ENCODE data around the gene CHAC1. TPM values are rescaled to one million over a fixed set of nuclear protein-coding genes. Genes with fewer than 3 reads are reported as not detected.

Gene CHAC1
- total RNA-seq, 1 donor from 2014 or later = 28.5 TPM

DNA sequence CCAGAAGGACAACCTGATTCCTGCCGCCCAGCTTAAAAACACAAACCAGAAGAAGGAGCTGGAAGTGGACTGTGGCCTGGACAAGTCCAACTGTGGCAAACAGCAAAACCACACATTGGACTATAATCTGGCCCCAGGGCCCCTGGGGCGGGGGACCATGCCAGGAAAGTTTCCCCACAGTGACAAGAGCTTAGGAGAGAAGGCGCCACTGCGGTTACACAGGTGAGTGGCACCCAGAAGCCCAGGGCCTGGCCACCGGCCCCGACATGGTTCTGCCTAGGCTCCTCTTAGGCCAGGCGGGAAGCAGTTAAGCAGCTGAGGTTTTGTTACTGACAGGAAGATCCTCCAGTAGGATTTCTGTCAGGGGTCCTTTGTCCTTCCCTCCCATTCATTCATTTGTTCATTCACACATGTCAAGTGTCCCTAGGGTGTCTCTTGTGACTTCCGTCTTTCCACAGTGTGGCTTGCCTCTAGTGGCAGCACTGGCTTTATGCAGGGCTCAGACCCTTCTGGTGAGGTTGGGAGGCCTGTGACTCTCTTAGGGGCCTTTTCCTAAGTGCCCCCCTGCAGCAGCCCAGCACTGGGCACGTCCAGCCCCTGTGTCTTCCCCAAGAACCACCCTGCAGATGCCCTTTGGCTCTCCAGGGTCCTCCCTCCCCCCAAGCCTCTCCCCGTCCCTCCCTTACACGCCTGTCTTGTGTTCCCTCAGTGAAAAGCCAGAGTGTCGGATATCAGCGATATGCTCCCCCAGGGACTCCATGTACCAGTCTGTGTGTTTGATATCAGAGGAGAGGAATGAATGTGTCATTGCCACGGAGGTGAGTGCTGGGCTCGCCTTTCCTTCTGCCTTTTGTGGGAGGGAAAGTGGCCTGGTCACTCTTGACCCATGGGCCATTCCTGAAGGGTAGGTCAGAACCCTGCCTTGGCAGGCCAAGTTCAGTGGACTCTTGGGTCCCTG, 16.3 kb upstream of the CHAC1 start:
- H3K9me3 ChIP-seq = no peaks in the 10 kb centered on the region
- H3K36me3 ChIP-seq = no peaks in the 10 kb centered on the region
- peaks cover 0 to 11% of the 10 kb centered on the region in 2 donors for H3K4me1 ChIP-seq
- H3K27me3 ChIP-seq = no peaks in the 10 kb centered on the region
- intact Hi-C loops (cut with DNase I) = no loop called here
- TF ChIP-seq, protein P1, sequence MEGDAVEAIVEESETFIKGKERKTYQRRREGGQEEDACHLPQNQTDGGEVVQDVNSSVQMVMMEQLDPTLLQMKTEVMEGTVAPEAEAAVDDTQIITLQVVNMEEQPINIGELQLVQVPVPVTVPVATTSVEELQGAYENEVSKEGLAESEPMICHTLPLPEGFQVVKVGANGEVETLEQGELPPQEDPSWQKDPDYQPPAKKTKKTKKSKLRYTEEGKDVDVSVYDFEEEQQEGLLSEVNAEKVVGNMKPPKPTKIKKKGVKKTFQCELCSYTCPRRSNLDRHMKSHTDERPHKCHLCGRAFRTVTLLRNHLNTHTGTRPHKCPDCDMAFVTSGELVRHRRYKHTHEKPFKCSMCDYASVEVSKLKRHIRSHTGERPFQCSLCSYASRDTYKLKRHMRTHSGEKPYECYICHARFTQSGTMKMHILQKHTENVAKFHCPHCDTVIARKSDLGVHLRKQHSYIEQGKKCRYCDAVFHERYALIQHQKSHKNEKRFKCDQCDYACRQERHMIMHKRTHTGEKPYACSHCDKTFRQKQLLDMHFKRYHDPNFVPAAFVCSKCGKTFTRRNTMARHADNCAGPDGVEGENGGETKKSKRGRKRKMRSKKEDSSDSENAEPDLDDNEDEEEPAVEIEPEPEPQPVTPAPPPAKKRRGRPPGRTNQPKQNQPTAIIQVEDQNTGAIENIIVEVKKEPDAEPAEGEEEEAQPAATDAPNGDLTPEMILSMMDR (IDR thresholded peaks at IDR 0.05) = no peak
- H3K4me3 ChIP-seq = no peak overlapping the region
- no peak for DNase-seq (ENCODE audit: low spot score in 2 of 2)
- H3K27ac ChIP-seq = peak overlapping the region in 1 of 2 donors; percentile 3

DNA sequence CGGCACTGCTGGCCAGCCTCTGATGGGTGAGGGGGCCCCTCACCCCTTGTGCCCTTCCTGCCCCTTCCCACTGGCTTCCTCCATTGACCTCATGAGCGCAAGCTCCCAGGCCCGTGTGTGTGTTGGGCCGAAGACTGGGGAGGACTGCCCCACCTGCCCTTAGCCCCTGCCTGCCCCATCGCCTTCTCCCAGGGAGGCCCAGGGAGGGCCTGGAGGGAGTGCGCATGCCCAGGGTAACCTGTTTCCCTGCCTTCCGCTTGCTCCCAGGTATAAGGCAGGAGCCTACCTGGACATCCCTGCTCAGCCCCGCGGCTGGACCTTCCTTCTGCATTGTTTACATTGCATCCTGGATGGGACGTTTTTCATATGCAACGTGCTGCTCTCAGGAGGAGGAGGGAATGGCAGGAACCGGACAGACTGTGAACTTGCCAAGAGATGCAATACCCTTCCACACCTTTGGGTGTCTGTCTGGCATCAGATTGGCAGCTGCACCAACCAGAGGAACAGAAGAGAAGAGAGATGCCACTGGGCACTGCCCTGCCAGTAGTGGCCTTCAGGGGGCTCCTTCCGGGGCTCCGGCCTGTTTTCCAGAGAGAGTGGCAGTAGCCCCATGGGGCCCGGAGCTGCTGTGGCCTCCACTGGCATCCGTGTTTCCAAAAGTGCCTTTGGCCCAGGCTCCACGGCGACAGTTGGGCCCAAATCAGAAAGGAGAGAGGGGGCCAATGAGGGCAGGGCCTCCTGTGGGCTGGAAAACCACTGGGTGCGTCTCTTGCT, 15.3 kb upstream of the CHAC1 start:
- TF ChIP-seq, protein P1 (IDR thresholded peaks at IDR 0.05) = no peak
- intact Hi-C loops (cut with DNase I) = no loop called here
- DNase-seq (ENCODE audit: low spot score in 2 of 2) = no peak
- peaks cover 0 to 17% of the 10 kb centered on the region in 2 donors for H3K4me1 ChIP-seq
- no peaks in the 10 kb centered on the region for H3K9me3 ChIP-seq
- H3K27ac ChIP-seq = no peak overlapping the region
- no peak overlapping the region for H3K4me3 ChIP-seq
- H3K27me3 ChIP-seq = no peaks in the 10 kb centered on the region
- H3K36me3 ChIP-seq = no peaks in the 10 kb centered on the region

DNA sequence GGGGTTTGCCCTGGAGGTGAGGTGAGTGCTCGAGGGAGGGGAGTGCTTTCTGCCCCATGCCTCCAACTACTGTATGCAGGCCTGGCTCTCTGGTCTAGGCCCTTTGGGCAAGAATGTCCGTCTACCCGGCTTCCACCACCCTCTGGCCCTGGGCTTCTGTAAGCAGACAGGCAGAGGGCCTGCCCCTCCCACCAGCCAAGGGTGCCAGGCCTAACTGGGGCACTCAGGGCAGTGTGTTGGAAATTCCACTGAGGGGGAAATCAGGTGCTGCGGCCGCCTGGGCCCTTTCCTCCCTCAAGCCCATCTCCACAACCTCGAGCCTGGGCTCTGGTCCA, 14.8 kb upstream of the CHAC1 start:
- TF ChIP-seq, protein P1 (IDR thresholded peaks at IDR 0.05) = no peak
- Histone ChIP-seq H3K9me3 (no peaks in the 10 kb centered on the region), H3K27ac (no peak overlapping the region), H3K4me1 (peaks cover 0 to 17% of the 10 kb centered on the region in 2 donors), H3K4me3 (no peak overlapping the region), H3K36me3 (no peaks in the 10 kb centered on the region), H3K27me3 (no peaks in the 10 kb centered on the region)
- DNase-seq (ENCODE audit: low spot score in 2 of 2) = no peak
- intact Hi-C loops (cut with DNase I) = no loop called here

DNA sequence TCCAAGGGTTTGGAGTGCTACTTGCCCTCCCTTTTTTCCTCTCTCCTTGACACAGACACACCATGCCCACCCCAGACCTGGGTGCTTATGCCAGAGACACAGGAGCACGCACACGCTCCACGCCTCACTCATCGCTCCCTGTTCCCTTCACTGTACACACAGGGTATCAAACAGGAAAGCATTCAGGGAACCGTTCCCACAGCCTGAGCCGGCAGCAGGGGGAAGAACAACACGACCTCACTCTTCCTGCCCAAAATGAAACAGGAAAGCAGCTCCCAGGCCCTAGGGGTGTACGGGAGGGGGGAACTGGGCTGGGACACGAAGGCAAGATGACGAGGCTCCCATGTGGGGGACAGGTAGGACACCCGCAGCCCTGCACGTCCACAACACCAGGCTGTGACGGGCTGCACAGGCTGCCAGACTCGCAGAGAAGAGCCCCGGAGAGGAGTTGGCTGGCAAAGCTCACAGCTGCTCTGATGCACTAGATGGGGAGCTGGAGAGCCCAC, 12.9 kb upstream of the CHAC1 start:
- H3K4me3 ChIP-seq = peak overlapping the region in 1 of 2 donors; percentile 29
- no peaks in the 10 kb centered on the region for H3K27me3 ChIP-seq
- intact Hi-C loops (cut with DNase I) = loop anchor here (2.0 to 5.0 kb wide), 3 partner anchors 82 to 292 kb away; partner anchors contain the start of genes CHP1, EXD1 and INO80
- DNase-seq (ENCODE audit: low spot score in 2 of 2) = no peak
- H3K4me1 ChIP-seq = peaks cover 0 to 17% of the 10 kb centered on the region in 2 donors
- H3K36me3 ChIP-seq = no peaks in the 10 kb centered on the region
- no peaks in the 10 kb centered on the region for H3K9me3 ChIP-seq
- H3K27ac ChIP-seq = peak overlapping the region; percentile 44 to 77
- TF ChIP-seq, protein P1 (IDR thresholded peaks at IDR 0.05) = no peak

DNA sequence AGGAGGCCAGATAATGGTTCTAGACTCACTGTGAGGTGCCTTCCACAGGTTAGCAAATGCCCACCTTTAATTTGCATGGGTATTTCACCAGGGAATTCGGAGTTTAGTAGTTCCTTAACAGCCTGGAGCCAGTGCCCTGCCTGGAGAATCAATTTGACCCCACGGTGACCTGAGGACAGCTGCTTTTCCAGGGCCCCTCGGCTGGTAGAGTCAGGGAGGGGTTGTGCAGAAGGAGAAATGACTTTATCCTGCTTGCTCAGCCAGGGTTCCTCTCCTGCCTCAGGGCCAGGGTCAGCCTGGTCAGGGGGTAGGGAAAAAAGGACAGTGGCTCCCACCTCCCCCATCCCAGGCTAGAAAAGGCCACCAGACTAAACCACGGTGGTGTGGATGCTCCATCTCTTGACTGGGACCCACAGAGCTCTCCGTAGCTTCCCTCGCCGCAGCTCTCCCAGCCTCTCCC, 12.2 kb upstream of the CHAC1 start:
- H3K27ac ChIP-seq = peak overlapping the region; percentile 77 to 88
- no peaks in the 10 kb centered on the region for H3K27me3 ChIP-seq
- H3K4me1 ChIP-seq = peaks cover 0 to 17% of the 10 kb centered on the region in 2 donors
- no peaks in the 10 kb centered on the region for H3K36me3 ChIP-seq
- intact Hi-C loops (cut with DNase I) = loop anchor here (1.0 to 5.0 kb wide), 4 partner anchors 35 to 291 kb away; partner anchors contain the start of genes CHP1, EXD1 and INO80
- peak overlapping the region; percentile 69 to 70 for H3K4me3 ChIP-seq
- H3K9me3 ChIP-seq = no peaks in the 10 kb centered on the region
- TF ChIP-seq, protein P1 (IDR thresholded peaks at IDR 0.05) = no peak
- no peak for DNase-seq (ENCODE audit: low spot score in 2 of 2)

Data from ascending aorta (tissue), 2 donors.